ENCODE results near the gene FUBP3. TPM values are rescaled to one million over a fixed set of nuclear protein-coding genes. Genes with fewer than 3 reads are reported as not detected.

FUBP3 gene, protein sequence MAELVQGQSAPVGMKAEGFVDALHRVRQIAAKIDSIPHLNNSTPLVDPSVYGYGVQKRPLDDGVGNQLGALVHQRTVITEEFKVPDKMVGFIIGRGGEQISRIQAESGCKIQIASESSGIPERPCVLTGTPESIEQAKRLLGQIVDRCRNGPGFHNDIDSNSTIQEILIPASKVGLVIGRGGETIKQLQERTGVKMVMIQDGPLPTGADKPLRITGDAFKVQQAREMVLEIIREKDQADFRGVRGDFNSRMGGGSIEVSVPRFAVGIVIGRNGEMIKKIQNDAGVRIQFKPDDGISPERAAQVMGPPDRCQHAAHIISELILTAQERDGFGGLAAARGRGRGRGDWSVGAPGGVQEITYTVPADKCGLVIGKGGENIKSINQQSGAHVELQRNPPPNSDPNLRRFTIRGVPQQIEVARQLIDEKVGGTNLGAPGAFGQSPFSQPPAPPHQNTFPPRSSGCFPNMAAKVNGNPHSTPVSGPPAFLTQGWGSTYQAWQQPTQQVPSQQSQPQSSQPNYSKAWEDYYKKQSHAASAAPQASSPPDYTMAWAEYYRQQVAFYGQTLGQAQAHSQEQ
- total RNA-seq: 10 to 100 TPM; 10.4 to 75.1 (median 13.0) TPM

DNA sequence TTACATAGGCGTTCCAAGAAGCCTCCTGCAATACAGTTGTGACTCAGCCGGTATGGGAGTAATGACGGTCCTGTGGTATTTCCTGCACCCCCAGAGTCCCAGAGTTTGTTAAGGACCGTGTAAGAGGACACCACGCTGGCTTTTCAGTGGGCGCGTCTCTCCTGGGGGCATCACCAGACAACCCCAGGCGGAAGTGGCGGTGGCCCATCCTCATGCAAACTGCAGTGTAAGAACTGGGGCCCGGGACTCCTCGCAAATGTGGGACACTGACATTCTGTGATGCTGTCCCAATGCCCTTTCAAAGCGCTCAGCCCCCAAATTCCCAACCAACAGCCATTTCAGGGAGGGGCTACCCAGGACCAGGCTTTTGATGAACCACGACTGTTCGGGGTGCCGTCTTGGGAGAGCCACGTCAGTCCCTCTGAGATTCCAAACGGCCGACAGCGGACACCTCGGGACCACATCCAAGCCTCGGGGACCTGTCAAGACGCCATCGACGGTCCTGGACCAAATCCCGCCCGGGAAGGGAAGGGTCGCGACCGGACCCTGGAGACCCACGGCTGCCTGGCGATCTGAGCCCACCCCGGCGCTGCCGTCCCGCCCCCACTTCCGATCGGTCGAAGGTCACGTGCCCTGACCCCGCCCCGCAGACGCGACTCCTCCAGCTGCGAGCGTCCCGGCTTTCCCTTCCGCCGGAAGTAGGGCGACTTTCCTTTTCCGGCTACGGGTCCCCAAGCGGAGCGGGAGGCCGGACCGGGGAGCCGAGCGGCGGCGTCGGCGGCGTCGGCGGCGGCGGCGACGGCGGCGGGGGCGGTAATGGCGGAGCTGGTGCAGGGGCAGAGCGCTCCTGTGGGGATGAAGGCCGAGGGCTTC lies at the start of gene FUBP3:
Gene FUBP3, plus strand, starts transcription at position 713 of the 873 bp plus-strand sequence. Its CDS starts 104 bp downstream, at position 817.
- intact Hi-C loops (cut with DNase I; ENCODE audit: low total_unique reads) (loop anchor here (2.0 to 5.0 kb wide), 2 partner anchors 102 to 132 kb away; no protein-coding TSS in a partner anchor), in situ Hi-C loops (cut with MboI; ENCODE audit: low sequenced_read_pairs in 4 of 4) (no loop called here)
- Histone ChIP-seq H3K27me3 (no peaks in the 10 kb centered on the region), H3K36me3 (no peaks in the 10 kb centered on the region), H3K9me3 (no peaks in the 10 kb centered on the region), H3K4me3 (peak within 1 kb of the TSS; percentile 81 to 98 (median 94)), H3K27ac (peak within 1 kb of the TSS; percentile 87 to 94 (median 91)), H3K4me1 (peaks cover 21 to 32% of the 10 kb centered on the region in 2 donors)
- TF ChIP-seq, protein P1, sequence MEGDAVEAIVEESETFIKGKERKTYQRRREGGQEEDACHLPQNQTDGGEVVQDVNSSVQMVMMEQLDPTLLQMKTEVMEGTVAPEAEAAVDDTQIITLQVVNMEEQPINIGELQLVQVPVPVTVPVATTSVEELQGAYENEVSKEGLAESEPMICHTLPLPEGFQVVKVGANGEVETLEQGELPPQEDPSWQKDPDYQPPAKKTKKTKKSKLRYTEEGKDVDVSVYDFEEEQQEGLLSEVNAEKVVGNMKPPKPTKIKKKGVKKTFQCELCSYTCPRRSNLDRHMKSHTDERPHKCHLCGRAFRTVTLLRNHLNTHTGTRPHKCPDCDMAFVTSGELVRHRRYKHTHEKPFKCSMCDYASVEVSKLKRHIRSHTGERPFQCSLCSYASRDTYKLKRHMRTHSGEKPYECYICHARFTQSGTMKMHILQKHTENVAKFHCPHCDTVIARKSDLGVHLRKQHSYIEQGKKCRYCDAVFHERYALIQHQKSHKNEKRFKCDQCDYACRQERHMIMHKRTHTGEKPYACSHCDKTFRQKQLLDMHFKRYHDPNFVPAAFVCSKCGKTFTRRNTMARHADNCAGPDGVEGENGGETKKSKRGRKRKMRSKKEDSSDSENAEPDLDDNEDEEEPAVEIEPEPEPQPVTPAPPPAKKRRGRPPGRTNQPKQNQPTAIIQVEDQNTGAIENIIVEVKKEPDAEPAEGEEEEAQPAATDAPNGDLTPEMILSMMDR (IDR thresholded peaks at IDR 0.05 in 4 of 5, conservative IDR thresholded peaks at IDR 0.05 in 1 of 5): peak in 1 of 5 experiments; percentile 10
- peak; percentile 78 to 96 for TF ChIP-seq POLR2A (IDR thresholded peaks at IDR 0.05)
- peak; percentile 97 to 98 for ATAC-seq
- peak; percentile 89 to 90 for DNase-seq

DNA sequence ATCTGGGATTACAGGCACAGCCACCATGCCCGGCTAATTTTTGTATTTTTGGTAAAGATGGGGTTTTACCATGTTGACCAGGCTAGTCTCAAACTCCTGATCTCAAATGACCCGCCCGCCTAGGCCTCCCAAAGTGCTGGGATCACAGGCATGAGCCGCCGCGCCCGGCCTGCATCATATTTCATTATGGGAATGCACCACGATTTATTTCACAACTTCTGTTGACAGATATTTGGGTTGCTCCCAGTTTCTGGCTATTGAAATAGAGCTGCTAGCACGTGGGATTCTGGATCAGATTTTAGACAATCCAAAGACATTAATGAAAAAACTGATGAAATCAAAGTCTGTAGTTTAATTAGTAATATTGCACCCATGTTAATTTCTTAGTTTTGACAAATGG lies 48.4 kb upstream of the FUBP3 start:
- H3K9me3 ChIP-seq: no peaks in the 10 kb centered on the region
- in situ Hi-C loops (cut with MboI; ENCODE audit: low sequenced_read_pairs in 4 of 4) (no loop called here), intact Hi-C loops (cut with DNase I; ENCODE audit: low total_unique reads) (no loop called here)
- peak; percentile 89 to 93 for ATAC-seq
- peaks cover 4% of the 10 kb centered on the region in 2 donors for H3K4me1 ChIP-seq
- TF ChIP-seq, protein P1 (IDR thresholded peaks at IDR 0.05 in 4 of 5, conservative IDR thresholded peaks at IDR 0.05 in 1 of 5): no peak
- TF ChIP-seq POLR2A (IDR thresholded peaks at IDR 0.05): no peak
- H3K27me3 ChIP-seq: peaks cover 13 to 37% (median 21%) of the 10 kb centered on the region in 3 donors
- no peak overlapping the region for H3K4me3 ChIP-seq
- peak; percentile 24 to 68 for DNase-seq
- no peaks in the 10 kb centered on the region for H3K36me3 ChIP-seq
- H3K27ac ChIP-seq: no peak overlapping the region

DNA sequence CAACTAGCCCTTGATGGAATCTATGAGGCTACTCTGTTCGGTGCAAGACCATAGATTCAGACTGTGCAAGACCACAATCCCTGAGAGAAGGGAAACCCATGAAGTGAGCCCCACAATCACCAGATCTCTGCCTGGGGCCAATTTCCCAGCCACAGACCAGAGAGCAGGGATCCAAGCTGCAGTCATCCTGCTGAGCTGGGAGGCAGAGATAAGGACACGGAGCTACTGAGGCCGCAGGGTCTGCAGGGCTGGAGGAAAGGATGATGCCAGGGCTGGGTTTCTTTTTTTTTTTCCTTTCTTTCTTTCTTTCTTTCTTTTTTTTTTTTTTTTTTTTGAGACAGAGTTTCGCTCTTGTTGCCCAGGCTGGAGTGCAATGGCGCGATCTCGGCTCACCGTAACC lies 47.7 kb upstream of the FUBP3 start:
- H3K9me3 ChIP-seq: no peaks in the 10 kb centered on the region
- in situ Hi-C loops (cut with MboI; ENCODE audit: low sequenced_read_pairs in 4 of 4) (no loop called here), intact Hi-C loops (cut with DNase I; ENCODE audit: low total_unique reads) (no loop called here)
- H3K36me3 ChIP-seq: no peaks in the 10 kb centered on the region
- no peak overlapping the region for H3K27ac ChIP-seq
- ATAC-seq: no peak
- peaks cover 20 to 38% (median 29%) of the 10 kb centered on the region in 3 donors for H3K27me3 ChIP-seq
- no peak overlapping the region for H3K4me3 ChIP-seq
- no peak for DNase-seq
- peaks cover 4% of the 10 kb centered on the region in 2 donors for H3K4me1 ChIP-seq
- TF ChIP-seq, protein P1 (IDR thresholded peaks at IDR 0.05 in 4 of 5, conservative IDR thresholded peaks at IDR 0.05 in 1 of 5): no peak
- no peak for TF ChIP-seq POLR2A (IDR thresholded peaks at IDR 0.05)

DNA sequence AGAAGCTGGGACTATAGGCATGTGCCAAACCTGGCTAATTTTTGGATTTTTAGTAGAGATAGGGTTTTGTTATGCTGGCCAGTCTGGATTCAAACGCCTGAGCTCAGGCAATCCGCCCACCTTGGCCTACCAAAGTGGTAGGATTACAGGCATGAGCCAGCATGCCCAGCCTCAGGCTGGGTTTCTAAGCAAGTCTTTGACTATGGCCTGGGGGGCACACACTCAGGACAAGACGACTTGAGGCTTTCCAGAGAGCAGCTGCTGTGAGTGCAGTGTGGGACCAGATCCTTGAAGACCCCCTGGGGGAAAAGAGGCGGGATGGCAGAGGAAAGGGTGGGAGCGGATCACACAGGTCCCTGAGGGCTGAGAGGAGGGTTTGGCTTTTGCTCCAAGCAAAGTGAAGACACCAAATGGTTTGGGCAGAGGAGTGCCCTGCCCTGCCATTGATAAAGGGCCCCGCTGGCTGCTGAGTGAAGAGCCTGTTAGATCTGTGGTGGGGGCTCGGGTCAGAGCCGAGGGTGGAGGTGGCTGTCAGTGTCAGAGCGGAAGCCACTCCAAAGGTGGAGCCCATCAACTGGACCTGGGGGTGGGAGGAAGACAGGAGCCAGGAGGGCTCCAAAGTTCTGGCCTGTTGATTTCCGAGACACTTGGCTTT lies 46.8 kb upstream of the FUBP3 start:
- TF ChIP-seq POLR2A (IDR thresholded peaks at IDR 0.05): no peak
- TF ChIP-seq, protein P1 (IDR thresholded peaks at IDR 0.05 in 4 of 5, conservative IDR thresholded peaks at IDR 0.05 in 1 of 5): no peak
- Histone ChIP-seq H3K27me3 (peaks cover 29 to 46% (median 37%) of the 10 kb centered on the region in 3 donors), H3K27ac (no peak overlapping the region), H3K4me3 (no peak overlapping the region), H3K4me1 (peaks cover 4% of the 10 kb centered on the region in 2 donors), H3K9me3 (no peaks in the 10 kb centered on the region), H3K36me3 (no peaks in the 10 kb centered on the region)
- no peak for ATAC-seq
- intact Hi-C loops (cut with DNase I; ENCODE audit: low total_unique reads): no loop called here
- DNase-seq: no peak
- in situ Hi-C loops (cut with MboI; ENCODE audit: low sequenced_read_pairs in 4 of 4): no loop called here

Measured in gastrocnemius medialis (tissue), 4 donors.